Daoy (cell line): ENCODE measurements around the gene PXDN. TPM values are rescaled to one million over a fixed set of nuclear protein-coding genes. Genes with fewer than 3 reads are reported as not detected.
A peak's percentile ranks its signal among the peaks of the same experiment; 100 is the strongest.

ENCODE experiments used
- DNase-seq: peaks from one replicate; pipeline ENCODE4 v3.0.0-alpha.2; 2015; ENCODE audit warnings: low read depth
- total RNA-seq: library from RNA; depleted of rRNA; stranded (reverse); fragments of >200 nt; shearing (Covaris generic); gene quantifications from 2 replicates; pipeline ENCODE4 v1.2.3, GENCODE V29; 2014

The PXDN gene
- total RNA-seq, 1 experiment from 2014 or later: 173 TPM

DNA sequence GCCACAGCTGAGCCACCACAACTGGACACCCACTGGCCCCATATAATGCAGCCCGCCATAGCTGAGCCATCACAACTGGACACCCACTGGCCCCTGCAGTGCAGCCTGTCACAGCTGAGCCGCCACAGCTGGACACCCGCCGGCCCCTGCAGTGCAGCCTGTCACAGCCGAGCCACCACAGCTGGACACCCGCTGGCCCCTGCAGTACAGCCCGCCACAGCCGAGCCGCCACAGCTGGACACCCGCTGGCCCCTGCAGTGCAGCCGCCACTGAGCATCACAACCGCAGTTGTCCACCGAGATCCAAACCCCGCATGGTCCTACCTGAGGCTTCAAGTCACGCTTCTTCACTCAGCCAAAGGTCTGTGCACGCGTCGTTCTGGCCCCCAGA, 134.2 kb downstream of the PXDN start:
- DNase-seq: no peak

DNA sequence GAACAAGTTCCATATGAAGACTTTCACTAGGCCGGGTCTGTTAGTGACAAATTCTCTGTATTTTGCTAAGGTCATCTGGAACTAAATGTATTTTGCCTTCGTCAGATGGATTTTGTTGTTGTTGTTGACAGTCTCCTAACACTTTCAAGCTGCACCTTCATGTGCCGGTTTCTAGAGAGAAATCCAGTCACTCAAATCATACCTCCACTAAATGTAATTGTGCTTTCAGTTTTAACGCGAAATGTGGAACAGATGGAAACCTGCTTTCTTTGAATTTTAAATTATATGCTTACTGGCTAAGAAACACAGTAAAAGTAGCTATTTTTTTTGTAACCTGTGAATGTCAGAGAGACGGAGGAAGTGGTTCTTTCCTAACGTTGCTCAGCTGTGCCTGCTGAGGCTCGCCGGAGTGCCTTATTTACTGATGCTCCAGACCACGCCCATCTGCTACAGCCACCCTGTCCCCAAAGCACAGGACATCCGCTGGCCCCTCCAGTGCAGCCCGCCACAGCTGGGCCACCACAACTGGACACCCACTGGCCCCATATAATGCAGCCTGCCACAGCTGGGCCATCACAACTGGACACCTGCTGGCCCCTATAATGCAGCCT, 134.7 kb downstream of the PXDN start:
- DNase-seq: no peak

DNA sequence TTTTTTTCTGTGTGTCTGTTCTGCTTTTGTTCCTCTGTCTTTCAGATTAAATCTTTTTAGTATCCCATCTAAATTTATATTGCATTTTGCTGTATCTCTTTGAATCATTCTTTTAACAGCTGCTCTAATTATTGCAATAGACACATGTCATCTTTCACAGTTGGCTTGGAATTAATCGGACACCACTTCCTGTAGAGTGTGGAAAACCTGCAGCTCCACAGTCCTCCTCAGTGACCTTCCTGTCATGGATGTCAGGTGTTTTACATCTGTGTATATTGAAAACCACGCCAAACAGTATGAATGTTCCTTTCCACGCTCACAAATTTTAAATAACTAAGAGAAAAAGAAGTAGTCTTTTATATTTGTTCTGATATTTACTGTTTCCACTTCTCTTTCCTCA, 135.3 kb downstream of the PXDN start:
- no peak for DNase-seq

DNA sequence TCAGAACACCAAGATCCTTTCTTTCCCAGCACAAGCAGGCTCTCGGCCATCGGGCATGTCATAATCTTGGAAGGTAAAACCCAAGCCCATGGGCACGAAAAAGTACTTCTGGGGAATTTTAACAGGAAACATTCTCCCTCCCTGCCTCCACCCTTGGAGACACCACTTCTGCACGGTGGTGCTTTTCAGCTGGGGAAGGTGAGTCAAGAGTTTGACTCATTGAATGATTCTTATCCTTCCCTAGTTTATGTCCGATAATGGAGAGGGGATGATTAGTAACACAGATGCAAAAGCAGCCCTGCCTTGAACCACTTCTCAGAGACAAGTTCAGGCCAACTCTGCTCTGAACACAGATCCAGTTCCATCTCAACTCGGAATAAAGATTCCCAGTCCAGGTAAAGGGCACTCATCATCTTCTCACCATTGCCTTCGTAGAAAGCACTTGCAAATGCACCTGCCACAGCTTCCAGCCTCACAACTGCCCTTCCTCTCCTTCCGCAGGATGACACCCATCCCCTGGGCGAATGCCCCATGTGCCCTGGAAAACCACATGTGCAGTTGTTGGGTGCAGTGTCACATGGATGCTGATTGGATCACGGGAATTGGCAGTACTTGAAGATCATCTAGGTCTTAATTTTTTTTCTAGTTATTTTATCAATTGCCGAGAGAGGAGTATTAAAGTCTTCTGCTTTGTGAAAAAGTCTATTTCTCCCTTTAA, 136.2 kb downstream of the PXDN start:
- peak; percentile 71 for DNase-seq

DNA sequence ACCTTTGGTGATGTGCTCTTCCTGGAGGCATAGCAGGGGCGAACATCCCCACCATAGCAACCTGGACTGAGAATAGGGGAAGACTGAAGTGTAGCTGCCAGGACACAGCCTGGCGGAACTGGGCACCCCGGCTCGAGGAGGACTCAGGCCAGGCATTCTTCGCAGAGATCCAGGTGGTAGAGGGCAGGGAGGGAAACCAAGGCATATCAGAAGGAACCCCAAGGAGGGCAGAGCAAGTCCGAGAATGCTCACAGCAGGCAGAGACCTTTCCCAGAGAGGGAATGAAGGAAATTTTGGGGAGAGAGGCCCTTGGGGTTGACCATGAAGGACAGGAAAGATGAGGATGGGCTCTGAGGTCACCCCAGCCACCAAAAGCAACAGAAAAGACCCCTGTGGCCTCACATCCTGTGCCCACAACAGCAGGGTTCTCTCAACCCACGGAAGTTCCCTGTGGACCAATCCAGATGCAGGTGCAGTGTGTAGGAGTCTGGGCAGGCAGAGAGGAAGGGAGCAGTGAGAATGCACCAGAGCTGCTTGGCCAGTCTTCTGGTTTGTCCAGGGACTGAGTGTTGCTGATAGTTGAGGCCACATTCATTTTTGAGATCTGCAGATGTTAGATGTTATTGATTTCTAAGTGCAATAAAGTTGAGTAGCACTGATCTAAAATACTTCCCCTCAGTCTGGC, 136.9 kb downstream of the PXDN start:
- DNase-seq: no peak

DNA sequence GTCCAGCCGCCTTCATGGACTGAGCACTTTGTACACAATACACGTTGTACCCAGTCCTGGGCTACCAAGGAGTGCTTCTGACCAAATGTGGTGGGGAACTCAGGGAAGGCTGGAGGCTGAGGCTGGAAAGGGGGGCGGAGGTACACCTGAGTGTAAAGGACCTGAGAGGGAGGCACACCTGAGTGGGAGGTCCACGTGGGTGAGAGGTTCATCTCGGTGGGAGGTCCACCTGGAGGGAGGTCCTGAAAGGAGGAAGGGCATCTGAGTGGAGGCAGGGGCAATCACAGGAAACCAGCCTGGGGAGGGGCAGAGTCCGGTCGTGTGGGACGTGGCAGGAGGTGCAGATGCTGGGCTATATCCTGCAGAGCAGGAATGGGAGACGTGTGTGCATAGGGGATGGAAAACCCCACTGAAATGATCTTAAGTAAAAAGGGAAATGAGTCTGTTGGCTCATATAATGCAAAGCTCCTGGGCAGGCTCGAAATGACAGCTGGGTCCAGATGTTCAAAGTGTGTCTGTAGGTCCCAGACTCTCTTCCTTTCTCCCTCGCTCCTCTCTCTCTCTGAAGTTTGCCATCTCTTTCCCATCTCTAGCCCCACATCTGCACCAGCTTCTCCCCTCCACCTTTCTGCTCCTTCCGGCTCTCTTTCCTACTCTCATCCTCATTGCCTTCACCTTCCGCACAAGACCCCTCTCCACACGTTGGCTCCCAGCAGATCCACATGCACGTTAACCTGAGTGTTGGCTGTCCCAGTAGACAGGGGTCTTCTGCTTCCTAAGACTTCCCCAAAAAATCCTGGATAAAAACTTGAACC, 137.7 kb downstream of the PXDN start:
- DNase-seq: peak; percentile 53

DNA sequence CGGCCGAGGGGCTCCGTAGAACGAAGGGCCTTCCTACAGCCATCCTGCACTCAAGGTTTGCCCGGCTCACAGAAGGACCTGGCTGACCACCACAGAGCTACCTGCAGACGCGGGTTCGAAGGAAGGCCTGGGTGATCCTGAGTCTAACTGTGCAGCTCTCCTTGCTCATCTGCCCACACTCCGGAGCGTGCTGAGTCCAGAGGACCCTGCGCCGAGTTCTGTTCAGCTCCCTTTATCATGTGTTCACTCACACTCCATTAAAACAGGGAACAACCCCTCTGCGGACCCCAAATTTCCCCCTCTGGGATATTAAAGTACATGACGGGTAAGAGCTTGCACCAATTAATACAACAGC, 138.3 kb downstream of the PXDN start:
- DNase-seq: no peak

DNA sequence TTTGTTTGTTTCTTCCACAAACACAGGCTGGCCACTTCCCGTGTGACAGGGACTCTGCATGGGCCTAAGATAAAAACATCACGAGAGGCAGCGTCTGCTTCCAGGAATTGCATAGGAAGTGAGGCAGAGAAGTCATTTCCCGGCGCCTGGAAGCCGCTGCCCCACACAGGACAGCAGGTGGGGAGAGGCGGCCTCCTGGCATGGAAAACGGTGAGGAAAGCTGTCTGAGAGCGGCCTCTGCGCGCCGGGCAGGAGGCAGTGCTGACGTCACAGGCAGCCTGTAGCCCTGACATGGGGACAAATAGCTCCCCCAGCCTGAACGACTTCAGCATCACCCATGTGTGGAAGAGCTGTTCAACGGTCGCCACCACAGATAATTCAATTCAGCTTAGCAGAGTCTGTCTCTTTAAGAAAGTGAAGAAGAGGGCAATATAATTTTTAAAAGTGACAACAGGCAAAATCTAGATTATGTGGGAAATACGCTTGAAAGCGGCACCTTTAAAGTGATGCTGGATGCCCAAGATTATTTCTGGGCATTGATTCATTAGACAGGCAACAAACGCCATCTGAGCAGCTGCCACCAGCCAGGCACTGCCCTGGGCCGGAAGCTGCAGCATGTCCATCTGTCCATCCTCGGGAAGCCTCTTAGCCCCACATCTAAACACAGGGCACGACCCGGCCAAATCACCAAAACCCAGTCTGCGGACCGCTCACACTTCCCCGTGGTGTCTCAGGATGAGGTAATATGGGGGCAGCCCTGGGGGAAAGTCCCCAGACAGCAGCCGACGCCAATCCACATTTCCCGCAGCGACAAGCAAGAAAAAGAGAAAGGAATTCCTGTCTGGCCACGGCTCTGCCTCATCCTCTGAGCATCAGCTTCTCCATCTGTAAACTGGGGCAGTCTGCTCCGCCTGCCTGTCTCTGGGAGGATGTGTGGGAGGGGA, 138.9 kb downstream of the PXDN start:
- peak; percentile 89 for DNase-seq

DNA sequence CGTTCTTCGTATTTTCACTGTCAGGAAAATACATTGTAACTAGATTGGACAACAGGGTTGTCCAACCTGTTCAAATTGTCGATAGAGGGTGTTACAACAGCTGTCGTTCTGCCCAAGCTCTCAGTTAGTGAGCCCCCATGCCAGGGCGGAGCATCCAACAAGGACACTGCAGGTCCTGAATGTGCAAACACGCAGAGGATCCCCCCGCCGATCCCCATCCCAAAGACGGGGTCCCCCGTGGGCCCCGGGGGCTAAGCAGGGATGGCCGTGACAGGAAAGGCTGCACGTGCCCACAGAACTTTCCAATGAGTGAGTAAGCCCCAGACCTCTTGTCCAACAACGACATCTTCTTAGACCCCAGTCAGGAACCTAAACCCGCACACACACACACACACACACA, 140.8 kb downstream of the PXDN start:
- DNase-seq: no peak

DNA sequence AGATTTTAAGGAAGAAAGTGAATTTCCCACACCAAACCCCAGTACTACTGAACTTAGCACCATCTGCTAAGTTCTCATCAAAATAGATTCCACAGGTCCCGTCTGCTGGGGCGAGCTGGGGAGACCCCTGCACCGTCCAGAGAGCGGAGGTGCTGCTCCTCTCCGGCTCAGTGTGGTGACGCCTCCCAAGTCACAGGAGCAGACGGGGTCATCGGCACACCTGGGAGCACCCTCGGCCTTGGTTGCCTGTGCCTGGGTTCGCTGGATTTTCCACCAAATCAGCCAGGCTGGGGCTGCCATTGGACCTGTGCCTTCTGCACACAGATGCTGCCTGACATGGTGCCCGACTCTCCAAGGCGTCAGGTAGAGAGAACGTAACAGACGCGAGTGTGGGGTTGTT, 141.3 kb downstream of the PXDN start:
- no peak for DNase-seq

DNA sequence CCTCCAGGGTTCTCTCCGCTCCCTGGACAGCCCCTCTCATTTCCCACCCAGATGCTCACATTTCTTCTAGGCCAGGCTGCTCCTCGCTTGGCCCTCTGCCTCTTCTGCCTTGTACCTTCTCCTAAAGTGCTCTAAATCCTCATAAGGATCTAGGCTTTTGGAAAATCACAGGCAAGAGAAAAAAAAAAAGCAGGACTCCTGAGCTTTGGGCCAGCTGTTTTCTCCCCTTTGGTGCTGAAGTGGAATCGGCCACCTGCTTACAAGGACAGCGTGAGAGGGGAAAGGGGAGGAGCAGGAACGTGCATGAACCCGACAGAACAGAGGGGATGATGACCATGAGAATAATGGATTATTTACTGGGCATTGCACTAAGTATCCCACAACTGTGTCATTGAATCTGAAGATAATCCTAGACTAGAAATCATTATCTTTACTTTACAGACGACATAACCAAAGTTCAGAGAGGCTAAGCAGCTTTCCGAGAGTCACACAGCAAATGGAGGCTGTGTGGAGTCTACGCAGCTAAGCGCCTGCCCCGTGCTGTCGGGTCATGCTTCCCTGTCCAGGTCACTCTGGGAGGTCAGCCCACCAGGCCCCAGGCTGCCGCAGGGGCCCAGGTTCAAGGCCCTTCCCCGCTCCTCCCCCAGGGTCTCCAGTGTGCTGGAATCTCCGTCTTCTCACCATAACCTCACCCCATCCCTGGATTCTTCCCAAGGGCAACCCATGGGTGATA, 141.9 kb downstream of the PXDN start:
- no peak for DNase-seq

DNA sequence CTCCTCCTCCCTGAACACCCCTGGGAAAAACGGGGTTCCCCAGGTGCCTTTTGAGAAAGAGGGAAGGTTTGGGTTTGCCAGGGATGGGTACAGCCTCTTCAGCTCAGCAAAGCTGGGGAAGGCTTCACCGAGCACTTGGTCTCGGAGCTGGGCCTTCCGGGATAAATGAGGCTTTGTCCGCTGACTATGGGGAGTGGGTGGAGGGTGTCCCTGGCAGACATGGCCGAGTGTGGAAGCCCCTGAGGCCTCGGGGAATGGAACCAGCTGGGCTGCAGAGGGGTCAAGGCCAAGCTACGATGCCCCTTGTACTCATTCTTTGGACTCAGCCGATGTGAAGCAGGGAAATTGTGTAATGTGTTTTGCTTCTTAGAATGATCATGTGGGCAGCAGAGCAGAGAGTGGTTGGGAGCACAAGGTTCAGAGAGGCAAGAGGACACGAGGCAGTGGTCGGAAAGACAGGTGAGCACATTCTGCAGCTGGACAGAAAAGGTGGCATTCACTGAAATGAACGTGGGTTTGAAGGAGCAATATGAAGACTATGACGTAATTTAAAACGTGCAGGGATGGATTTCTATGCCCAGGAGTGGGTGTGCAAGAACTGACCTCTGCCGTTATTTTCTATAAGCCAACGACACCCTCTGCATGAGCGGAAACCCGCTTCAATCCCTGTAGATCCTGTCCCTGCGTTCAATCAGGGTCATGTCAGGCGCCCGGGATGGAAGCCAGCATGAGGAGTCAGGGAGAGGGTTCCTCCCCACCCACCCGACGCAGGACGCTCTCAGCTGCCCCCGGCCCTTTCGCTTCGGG, 142.6 kb downstream of the PXDN start:
- no peak for DNase-seq

DNA sequence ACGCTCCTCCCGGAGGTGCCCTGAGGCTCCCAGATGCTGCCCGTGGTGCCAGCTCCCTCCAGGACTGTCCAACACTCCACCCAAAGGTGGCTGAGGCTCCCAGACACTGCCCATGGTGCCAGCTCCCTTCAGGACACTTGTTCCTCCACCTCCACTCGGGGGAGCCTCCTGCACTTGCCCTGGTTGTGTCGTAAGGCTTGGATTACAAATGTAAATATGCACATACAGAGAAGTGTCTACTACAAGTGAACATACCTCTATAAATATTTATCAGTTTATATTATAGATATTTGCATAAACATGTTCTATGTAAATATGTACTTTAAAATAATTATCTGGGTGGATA, 143.3 kb downstream of the PXDN start:
- no peak for DNase-seq

DNA sequence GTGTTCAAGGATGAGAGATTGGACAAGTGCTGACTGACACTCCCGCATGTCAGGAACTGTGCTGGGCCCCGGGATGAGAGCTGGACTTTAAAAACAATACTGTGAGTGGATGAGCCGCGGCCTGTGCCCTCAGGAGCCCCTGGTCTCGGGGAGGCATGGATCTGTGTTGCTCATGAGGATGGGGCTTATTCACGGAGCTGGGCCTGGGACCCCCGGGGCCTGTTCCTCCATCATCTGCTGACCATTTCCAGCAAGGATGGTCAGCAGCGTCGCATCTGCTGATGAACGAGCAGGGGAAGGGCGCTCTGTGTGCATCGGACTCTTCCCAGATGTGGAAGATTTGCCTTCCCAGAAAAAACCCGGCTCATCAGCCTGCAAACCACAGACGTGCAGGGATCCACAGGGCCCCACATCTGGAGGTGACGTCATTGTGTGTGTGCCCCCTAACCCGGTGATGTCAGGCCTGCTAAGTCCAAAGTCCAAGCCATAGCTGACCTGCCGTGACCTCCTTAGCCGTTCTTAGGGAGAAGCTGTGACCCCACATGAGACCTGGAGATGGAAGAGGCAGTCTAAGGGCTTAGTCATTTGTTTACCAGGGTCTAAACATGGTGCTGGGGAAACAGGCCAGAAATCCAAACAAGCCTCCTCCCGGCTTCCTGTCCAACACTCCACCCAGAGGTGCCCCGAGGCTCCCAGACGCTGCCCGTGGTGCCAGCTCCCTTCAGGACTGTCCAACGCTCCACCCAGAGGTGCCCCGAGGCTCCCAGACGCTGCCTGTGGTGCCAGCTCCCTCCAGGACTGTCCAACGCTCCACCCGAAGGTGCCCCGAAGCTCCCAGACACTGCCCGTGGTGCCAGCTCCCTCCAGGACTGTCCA, 143.9 kb downstream of the PXDN start:
- DNase-seq: peak; percentile 45

DNA sequence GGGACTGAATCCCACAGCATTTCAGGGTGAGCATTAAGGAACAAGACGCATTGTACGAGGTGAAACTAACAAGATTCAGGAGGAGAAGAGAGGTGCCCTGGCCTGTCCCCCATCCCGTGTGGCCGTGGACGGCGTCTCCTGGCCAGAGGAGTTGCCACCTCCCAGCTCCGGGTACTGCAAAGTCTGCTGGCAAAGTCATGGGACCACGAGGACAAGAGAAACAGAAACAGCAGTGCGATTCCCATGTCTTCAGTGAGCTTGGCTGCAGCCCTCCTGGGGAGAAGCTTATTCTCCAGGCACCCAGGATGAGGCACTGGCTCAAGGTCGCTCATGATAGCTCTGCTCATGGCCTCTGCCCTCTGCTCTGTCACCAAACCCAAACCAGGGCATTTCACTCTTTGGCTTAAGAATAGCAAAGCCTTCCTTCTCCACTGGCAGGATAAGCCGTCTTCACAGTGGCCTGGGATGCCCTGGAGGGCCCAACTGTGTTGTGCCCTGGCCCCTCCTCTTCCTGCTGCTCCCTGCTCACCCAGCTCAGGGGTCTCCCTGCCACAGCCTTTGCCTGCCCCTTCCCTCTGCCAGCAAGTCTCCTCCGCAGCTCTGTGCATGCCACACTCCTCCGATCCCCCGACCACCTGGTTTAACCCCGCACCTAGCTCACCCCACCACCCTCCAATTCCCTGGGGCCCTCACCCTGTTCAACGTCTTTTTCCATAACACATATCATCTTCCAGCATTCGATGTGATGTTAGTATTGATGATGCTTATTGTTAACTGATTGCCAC, 144.8 kb downstream of the PXDN start:
- DNase-seq: no peak

DNA sequence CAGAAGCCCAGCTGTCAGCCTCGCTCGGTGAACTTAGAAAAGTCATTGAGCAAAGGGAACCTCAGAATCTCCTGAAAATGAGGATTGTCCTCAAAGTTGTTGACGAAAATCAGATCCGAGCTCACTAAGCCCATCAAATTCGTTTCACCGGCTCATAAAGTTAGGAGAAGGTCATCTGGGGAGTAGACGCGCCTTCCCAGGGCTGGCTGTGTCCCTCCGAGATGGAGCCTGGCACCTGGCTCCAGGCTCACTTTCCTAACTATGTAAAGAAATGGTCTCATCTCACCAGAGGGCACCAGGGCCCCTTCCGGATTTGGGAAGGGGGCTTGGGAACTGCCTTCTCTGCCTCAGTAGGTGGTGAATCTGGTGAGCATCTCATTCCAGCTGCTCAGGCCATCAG, 145.5 kb downstream of the PXDN start:
- DNase-seq: no peak

DNA sequence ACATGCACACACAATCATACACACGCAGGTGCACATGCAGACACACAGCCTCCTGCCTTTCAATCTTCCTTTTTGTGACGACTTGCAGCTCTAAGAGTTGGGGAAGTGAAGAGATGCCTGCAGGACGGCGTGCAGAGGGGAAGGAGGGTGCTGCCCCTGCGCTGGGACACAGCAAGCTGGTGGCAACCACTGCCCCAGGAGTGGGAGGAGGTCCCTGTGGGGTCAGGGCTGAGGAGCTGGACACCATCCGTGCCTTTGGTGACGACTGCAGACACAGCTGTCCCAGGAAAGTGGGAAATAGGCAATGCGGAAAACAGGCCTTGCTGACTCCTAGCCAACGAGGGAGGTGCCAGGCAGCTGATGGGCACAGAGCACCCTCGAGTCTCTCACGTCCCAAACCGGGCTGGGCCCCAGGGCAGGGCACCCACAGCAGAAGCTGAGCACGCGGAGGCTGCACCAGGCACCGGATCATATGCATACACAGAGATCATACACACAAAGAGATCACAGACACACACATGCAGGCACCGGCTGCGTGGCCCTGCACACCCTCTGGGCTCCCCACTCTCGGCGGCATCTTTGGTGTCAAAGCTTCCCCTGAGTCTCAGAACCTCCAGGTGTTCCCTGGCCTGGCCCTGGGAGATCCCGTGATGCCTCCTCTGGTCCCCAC, 146.1 kb downstream of the PXDN start:
- no peak for DNase-seq

DNA sequence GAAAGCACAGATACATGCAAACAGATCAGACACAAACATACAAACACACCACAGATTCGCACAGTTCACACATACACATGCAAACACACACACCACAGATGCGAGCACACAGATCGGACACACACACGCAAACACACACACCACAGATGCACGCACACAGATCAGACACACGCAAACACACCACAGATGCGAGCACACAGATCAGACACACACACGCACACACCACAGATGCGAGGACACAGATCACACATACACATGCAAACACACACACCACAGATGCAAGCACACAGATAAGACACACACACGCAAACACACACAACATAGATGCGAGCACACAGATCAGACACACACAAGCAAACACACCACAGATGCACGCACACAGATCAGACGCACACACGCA, 149.0 kb downstream of the PXDN start:
- DNase-seq: no peak
